HepG2 (cell line): ENCODE results near the gene FAHD1. TPM values are rescaled to one million over a fixed set of nuclear protein-coding genes. Genes with fewer than 3 reads are reported as not detected.

Experiments used
- BCL6 ChIP-seq: IDR thresholded peaks from 2 replicates; pipeline ENCODE4 v1.6.1; 2016; ENCODE audit warnings: missing genetic modification reagents, missing compliant biosample characterization
- CREB1 ChIP-seq, 2 experiments: fragments of 450-650 bp in 1 of 2; IDR thresholded peaks; 2 replicates each; pipeline ENCODE4 v1.6.1; 2016 to 2017; ENCODE audit warnings: control low read depth in 1 of 2, mild to moderate bottlenecking in 1 of 2, missing compliant biosample characterization in 1 of 2, missing genetic modification characterization in 1 of 2
- DNMT1 ChIP-seq: sonication (generic); formaldehyde crosslinking; IDR thresholded peaks from 2 replicates; pipeline ENCODE4 v1.5.1; 2020; ENCODE audit warnings: mild to moderate bottlenecking, missing genetic modification reagents
- ELF3 ChIP-seq: IDR thresholded peaks from 2 replicates; pipeline ENCODE4 v1.6.1; 2016; ENCODE audit warnings: missing genetic modification reagents, missing compliant biosample characterization
- FOXP4 ChIP-seq: sonication (generic); formaldehyde crosslinking; IDR thresholded peaks from 2 replicates; pipeline ENCODE4 v1.4.0; 2020; ENCODE audit warnings: missing genetic modification reagents
- HNF1B ChIP-seq: sonication (generic); formaldehyde crosslinking; IDR thresholded peaks from 2 replicates; pipeline ENCODE4 v1.5.1; 2020; ENCODE audit warnings: mild to moderate bottlenecking, moderate library complexity, missing genetic modification reagents
- KDM1A ChIP-seq: IDR thresholded peaks from 2 replicates; pipeline ENCODE4 v1.6.1; 2016; ENCODE audit warnings: missing compliant biosample characterization
- MBD4 ChIP-seq: IDR thresholded peaks from 2 replicates; pipeline ENCODE4 v1.6.1; 2012; ENCODE audit warnings: low read length, inconsistent platforms, borderline replicate concordance
- MEIS2 ChIP-seq: sonication (generic); formaldehyde crosslinking; IDR thresholded peaks from 2 replicates; pipeline ENCODE4 v1.9.0; 2021; ENCODE audit warnings: mild to moderate bottlenecking, missing genetic modification reagents
- RFX1 ChIP-seq: fragments of 450-650 bp; IDR thresholded peaks from 2 replicates; pipeline ENCODE4 v1.6.1; 2017
- SMAD3 ChIP-seq: sonication (generic); formaldehyde crosslinking; IDR thresholded peaks from 2 replicates; pipeline ENCODE4 v1.4.0; 2020; ENCODE audit warnings: missing genetic modification reagents
- SUZ12 ChIP-seq: fragments of 150-350 bp; IDR thresholded peaks from 2 replicates; pipeline ENCODE4 v1.6.1; 2014; ENCODE audit warnings: low read depth, low read length
- TOPORS ChIP-seq: sonication (generic); formaldehyde crosslinking; IDR thresholded peaks from 2 replicates; pipeline ENCODE4 v1.8.0; 2023; ENCODE audit warnings: mild to moderate bottlenecking, missing genetic modification reagents
- TRIM24 ChIP-seq: sonication (generic); formaldehyde crosslinking; IDR thresholded peaks from 2 replicates; pipeline ENCODE4 v1.8.0; 2022; ENCODE audit warnings: mild to moderate bottlenecking, missing genetic modification reagents
- ZBTB7B ChIP-seq: sonication (generic); formaldehyde crosslinking; IDR thresholded peaks from 2 replicates; pipeline ENCODE4 v1.4.0; 2020; ENCODE audit warnings: missing genetic modification reagents
- ZFP90 ChIP-seq: sonication (generic); formaldehyde crosslinking; IDR thresholded peaks from 2 replicates; pipeline ENCODE4 v1.8.0; 2022; ENCODE audit warnings: missing genetic modification reagents, mild to moderate bottlenecking, inconsistent platforms, borderline replicate concordance
- ZIK1 ChIP-seq: sonication (generic); formaldehyde crosslinking; IDR thresholded peaks from 2 replicates; pipeline ENCODE4 v1.5.0; 2020; ENCODE audit warnings: mild to moderate bottlenecking, low read depth, missing genetic modification reagents, borderline replicate concordance
- ZNF17 ChIP-seq: sonication (generic); formaldehyde crosslinking; IDR thresholded peaks from 2 replicates; pipeline ENCODE4 v1.5.0; 2020; ENCODE audit warnings: mild to moderate bottlenecking, missing genetic modification reagents
- ZNF180 ChIP-seq: sonication (generic); formaldehyde crosslinking; IDR thresholded peaks from 2 replicates; pipeline ENCODE4 v1.4.0; 2020; ENCODE audit warnings: low read depth, missing genetic modification reagents, borderline replicate concordance
- ZNF263 ChIP-seq: sonication (generic); formaldehyde crosslinking; IDR thresholded peaks from 2 replicates; pipeline ENCODE4 v1.4.0; 2020; ENCODE audit warnings: missing genetic modification reagents
- ZNF3 ChIP-seq: IDR thresholded peaks from 2 replicates; pipeline ENCODE4 v1.7.0; 2017; ENCODE audit warnings: inconsistent platforms
- ZNF652 ChIP-seq: IDR thresholded peaks from 2 replicates; pipeline ENCODE4 v1.6.1; 2016; ENCODE audit warnings: low read depth, borderline replicate concordance
- polyA plus RNA-seq, 8 experiments: library from polyadenylated mRNA; depleted of rRNA in 3 of 8; stranded (reverse) in 7 of 8; unstranded in 1 of 8; fragments of >200 nt; fragmentation: Illumina TruSeq in 4 of 8; extraction: Trizol in 4 of 8; gene quantifications; 2 replicates each; pipeline versions ENCODE4 v1.2.1 to v1.2.3, GENCODE V29; 2011 to 2016; ENCODE audit warnings: low read depth in 4 of 8, missing spikeins in 1 of 8, mixed read lengths in 1 of 8; ENCODE audit not compliant: insufficient read depth in 1 of 8
- total RNA-seq, 5 experiments: library from RNA; depleted of rRNA; stranded (reverse); fragments of >200 nt; fragmentation: Illumina TruSeq; extraction: Trizol; gene quantifications; 2 replicates each; pipeline ENCODE4 v1.2.3, GENCODE V29; 2016; ENCODE audit warnings: low read depth in 1 of 5
- TF ChIP-seq, protein P1 (sequence below): sonication (generic); formaldehyde crosslinking; IDR thresholded peaks from 2 replicates; pipeline ENCODE4 v1.4.0; 2020; ENCODE audit warnings: missing genetic modification reagents, mild to moderate bottlenecking, borderline replicate concordance
- TF ChIP-seq, protein P2 (sequence below): sonication (generic); formaldehyde crosslinking; IDR thresholded peaks from 2 replicates; pipeline ENCODE4 v1.4.0; 2020; ENCODE audit warnings: missing genetic modification reagents
- TF ChIP-seq, protein P3 (sequence below): IDR thresholded peaks from 2 replicates; pipeline ENCODE4 v1.6.1; 2012; ENCODE audit warnings: inconsistent platforms

FAHD1 gene
- total and polyA plus RNA-seq, 2 of the 13 experiments (the other 11 are each of a cell fraction or from before 2014, with no cell fraction given) = 39.0 to 45.3 TPM

DNA sequence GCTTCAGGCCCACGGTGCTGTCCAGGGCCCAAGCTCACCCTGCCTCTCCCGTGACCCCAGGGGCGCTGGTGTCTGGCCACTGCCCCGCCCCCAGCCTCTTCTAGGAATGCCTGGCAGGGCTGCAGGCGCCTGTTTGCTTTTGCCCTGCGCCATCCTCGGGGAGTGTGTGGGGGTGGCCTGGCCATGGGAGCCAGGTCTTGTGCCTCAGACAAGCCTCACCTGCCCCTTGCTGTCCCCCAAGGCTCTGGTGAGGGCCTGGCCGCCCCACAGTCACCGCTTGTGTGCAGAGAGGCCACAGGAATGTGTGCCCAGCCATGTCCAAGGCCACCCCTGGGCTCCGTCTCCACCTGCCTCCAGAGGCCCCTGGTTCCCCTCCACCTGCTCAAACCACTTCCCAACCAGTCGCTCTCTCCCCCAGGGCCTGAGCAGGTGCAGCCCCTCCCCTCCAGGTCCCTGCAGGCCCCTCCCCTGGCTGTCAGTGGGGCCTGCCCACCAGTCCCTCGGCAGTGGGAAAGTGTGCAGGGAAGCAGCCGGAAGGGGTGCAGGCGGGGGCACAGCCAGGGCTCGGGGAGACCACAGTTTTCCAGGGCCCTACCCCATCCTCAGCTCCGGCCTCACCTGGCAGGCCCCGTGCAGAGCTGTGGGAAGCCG, 32.7 kb upstream of the FAHD1 start (continued):
- peak; percentile 26; the same call in 1 of the 2 replicates for TF ChIP-seq FOXP4 (CRISPR knock-in tag)
- TF ChIP-seq BCL6 = peak; percentile 98
- TF ChIP-seq SMAD3 (CRISPR knock-in tag) = no peak
- TF ChIP-seq, protein P1, sequence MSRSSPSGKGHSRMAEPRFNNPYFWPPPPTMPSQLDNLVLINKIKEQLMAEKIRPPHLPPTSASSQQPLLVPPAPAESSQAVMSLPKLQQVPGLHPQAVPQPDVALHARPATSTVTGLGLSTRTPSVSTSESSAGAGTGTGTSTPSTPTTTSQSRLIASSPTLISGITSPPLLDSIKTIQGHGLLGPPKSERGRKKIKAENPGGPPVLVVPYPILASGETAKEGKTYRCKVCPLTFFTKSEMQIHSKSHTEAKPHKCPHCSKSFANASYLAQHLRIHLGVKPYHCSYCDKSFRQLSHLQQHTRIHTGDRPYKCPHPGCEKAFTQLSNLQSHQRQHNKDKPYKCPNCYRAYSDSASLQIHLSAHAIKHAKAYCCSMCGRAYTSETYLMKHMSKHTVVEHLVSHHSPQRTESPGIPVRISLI (CRISPR knock-in tag) = 0 out of 2 replicates have a peak, but pooled peaks have one; percentile 36
- no peak for TF ChIP-seq TOPORS
- no peak; the same call in 1 of the 2 replicates for TF ChIP-seq HNF1B (CRISPR knock-in tag)
- no peak for TF ChIP-seq ZNF263
- no peak for TF ChIP-seq SUZ12
- TF ChIP-seq ELF3 (CRISPR knock-in tag) = no peak
- TF ChIP-seq ZBTB7B (CRISPR knock-in tag) = peak; percentile 70
- TF ChIP-seq ZNF17 (CRISPR knock-in tag) = no peak
- TF ChIP-seq, protein P2, sequence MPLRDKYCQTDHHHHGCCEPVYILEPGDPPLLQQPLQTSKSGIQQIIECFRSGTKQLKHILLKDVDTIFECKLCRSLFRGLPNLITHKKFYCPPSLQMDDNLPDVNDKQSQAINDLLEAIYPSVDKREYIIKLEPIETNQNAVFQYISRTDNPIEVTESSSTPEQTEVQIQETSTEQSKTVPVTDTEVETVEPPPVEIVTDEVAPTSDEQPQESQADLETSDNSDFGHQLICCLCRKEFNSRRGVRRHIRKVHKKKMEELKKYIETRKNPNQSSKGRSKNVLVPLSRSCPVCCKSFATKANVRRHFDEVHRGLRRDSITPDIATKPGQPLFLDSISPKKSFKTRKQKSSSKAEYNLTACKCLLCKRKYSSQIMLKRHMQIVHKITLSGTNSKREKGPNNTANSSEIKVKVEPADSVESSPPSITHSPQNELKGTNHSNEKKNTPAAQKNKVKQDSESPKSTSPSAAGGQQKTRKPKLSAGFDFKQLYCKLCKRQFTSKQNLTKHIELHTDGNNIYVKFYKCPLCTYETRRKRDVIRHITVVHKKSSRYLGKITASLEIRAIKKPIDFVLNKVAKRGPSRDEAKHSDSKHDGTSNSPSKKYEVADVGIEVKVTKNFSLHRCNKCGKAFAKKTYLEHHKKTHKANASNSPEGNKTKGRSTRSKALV (CRISPR knock-in tag) = peak; percentile 22; the same call in 1 of the 2 replicates
- no peak for TF ChIP-seq RFX1
- peak; percentile 90 for TF ChIP-seq DNMT1 (CRISPR knock-in tag)
- TF ChIP-seq ZNF3 (CRISPR knock-in tag) = no peak
- no peak for TF ChIP-seq MEIS2 (CRISPR knock-in tag)
- TF ChIP-seq TRIM24 = no peak
- TF ChIP-seq ZIK1 (CRISPR knock-in tag) = no peak
- no peak; the same call in 1 of the 2 replicates for TF ChIP-seq KDM1A
- no peak for TF ChIP-seq MBD4
- no peak for TF ChIP-seq CREB1 (IDR thresholded peaks at IDR 0.05)
- no peak for TF ChIP-seq CREB1 (CRISPR knock-in tag; IDR thresholded peaks at IDR 0.05)
- TF ChIP-seq, protein P3, sequence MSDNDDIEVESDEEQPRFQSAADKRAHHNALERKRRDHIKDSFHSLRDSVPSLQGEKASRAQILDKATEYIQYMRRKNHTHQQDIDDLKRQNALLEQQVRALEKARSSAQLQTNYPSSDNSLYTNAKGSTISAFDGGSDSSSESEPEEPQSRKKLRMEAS = peak; percentile 34; the same call in 1 of the 2 replicates
- TF ChIP-seq ZNF180 (CRISPR knock-in tag) = no peak
- 0 out of 2 replicates have a peak, but pooled peaks have one; percentile 49 for TF ChIP-seq ZNF652 (CRISPR knock-in tag)
- peak; percentile 48; the same call in 1 of the 2 replicates for TF ChIP-seq ZFP90
